HEK293 (cell line): ENCODE data around the gene KLK3.

Experiments used
- HOXD13 ChIP-seq: sonication (generic); formaldehyde crosslinking; IDR thresholded peaks from 2 replicates; pipeline ENCODE4 v1.8.0; 2022; ENCODE audit warnings: missing genetic modification reagents, borderline replicate concordance
- KLF8 ChIP-seq: fragments of 450-650 bp; formaldehyde crosslinking; IDR thresholded peaks from 2 replicates; pipeline ENCODE4 v1.5.1; 2016; ENCODE audit warnings: missing biosample characterization, missing genetic modification characterization
- ZNF704 ChIP-seq: fragments of 450-650 bp; formaldehyde crosslinking; IDR thresholded peaks from 2 replicates; pipeline ENCODE4 v1.5.1; 2016; ENCODE audit warnings: missing biosample characterization, missing genetic modification characterization
- ZNF792 ChIP-seq: fragments of 450-650 bp; formaldehyde crosslinking; IDR thresholded peaks from 2 replicates; pipeline ENCODE4 v1.5.1; 2016; ENCODE audit warnings: missing biosample characterization, missing genetic modification characterization
- TF ChIP-seq, protein P1 (sequence below): fragments of 450-650 bp; formaldehyde crosslinking; IDR thresholded peaks from 2 replicates; pipeline ENCODE4 v1.5.1; 2016; ENCODE audit warnings: missing biosample characterization, missing genetic modification characterization
- TF ChIP-seq, protein P2 (sequence below): fragments of 450-650 bp; formaldehyde crosslinking; IDR thresholded peaks from 2 replicates; pipeline ENCODE4 v1.5.1; 2017; ENCODE audit warnings: missing biosample characterization, missing genetic modification characterization

DNA sequence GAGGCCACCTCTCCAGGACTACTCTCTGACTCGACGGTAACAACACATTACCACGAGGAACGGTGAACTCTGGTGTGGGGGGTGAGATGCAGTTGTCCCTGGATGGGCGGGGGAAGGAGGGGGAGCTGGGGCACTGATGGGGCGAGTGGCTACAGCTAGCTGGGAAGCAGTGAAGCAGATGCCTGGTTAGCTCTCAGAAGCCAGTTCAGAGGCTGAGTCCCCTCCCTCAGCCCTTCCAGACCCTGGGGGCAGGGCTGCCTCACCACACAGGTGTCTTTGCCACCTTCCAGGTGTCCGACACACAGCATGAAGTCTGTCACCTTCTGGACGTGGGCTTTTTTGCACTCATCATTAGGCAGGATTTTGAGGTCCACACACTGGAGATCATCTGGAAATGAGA is 35.1 kb upstream of the KLK3 start:
- TF ChIP-seq ZNF792 = no peak
- TF ChIP-seq KLF8 (tag by site-specific recombination) = no peak
- no peak for TF ChIP-seq ZNF704
- TF ChIP-seq, protein P1, sequence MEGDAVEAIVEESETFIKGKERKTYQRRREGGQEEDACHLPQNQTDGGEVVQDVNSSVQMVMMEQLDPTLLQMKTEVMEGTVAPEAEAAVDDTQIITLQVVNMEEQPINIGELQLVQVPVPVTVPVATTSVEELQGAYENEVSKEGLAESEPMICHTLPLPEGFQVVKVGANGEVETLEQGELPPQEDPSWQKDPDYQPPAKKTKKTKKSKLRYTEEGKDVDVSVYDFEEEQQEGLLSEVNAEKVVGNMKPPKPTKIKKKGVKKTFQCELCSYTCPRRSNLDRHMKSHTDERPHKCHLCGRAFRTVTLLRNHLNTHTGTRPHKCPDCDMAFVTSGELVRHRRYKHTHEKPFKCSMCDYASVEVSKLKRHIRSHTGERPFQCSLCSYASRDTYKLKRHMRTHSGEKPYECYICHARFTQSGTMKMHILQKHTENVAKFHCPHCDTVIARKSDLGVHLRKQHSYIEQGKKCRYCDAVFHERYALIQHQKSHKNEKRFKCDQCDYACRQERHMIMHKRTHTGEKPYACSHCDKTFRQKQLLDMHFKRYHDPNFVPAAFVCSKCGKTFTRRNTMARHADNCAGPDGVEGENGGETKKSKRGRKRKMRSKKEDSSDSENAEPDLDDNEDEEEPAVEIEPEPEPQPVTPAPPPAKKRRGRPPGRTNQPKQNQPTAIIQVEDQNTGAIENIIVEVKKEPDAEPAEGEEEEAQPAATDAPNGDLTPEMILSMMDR (tag by site-specific recombination) = no peak
- TF ChIP-seq, protein P2, sequence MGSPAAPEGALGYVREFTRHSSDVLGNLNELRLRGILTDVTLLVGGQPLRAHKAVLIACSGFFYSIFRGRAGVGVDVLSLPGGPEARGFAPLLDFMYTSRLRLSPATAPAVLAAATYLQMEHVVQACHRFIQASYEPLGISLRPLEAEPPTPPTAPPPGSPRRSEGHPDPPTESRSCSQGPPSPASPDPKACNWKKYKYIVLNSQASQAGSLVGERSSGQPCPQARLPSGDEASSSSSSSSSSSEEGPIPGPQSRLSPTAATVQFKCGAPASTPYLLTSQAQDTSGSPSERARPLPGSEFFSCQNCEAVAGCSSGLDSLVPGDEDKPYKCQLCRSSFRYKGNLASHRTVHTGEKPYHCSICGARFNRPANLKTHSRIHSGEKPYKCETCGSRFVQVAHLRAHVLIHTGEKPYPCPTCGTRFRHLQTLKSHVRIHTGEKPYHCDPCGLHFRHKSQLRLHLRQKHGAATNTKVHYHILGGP (tag by site-specific recombination) = no peak
- no peak for TF ChIP-seq HOXD13
